NCI-H2227 (cell line): ENCODE measurements around the gene APBB1.

ENCODE experiments used
- DNase-seq: peaks from one replicate; lab custom pipeline; 2025; ENCODE audit not compliant: unreplicated experiment; lab: John Stamatoyannopoulos, UW

Gene APBB1

GRCh38 chr11:6353367-6353987 is 65.4 kb downstream of the APBB1 start:
- DNase-seq = peak; percentile 76

DNA sequence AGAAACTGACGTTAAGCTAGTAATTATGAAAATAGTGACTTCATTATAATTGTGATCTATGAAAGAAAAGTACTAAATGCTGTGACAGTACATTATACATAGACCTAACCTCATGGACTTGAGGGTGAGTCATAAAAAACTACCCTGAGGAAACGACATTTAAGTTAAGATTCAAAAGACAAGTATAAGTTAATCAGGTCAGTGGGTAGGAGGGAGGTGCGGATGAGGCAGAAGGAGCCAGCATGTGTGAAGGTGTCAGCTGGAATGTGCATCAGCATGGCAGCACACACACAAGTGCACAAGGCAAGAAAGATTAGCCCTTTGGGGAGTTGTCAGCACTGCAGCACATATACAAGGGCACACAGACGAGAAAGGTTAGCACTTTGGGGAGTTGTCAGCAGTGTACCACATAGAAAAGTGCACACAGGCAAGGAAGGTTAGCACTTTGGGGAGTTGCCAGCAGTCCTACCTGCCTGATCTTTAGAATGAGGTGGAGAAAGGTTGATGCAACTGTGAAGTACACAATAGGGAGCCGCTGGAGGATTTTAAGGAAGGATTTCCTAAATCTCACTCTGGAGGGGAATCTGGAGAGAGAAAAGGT is 67.0 kb downstream of the APBB1 start:
- DNase-seq = no peak

DNA sequence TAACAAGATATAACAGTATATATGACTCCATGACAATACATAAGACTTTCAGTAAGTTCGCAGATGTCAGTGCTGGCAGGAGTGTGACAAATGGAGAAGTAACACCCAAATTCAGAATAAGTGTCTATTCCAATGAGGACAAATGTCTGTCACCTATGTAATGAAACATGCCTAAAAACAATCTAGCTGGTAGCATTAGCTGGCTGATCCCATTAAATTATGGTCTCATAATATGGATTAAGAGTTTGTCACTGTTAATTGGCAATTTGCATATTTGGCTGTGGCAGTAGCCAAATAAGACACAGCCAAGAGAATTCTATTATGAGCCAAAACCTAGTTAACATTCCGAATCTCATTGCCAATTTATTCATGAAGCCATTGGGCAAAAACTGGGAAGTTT is 68.4 kb downstream of the APBB1 start:
- no peak for DNase-seq

DNA sequence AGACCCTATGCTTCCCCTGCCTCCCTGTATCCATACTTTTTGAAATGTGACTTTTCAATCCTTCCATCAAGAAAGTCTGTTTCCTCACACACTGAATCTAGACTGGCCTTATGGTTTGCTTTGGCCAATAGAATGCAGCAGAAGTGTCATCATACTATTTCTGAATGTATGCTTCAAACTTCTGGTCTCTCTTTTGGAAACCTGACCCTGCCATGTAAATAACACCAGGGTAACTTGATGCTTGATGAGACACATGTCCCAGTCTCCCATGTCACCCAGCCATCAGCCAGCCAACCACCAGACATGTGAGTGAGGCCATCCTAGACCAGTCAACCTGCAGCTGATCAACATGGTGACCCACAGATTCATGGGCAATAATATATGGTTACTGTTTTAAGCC is 68.9 kb downstream of the APBB1 start:
- DNase-seq = no peak

- DNase-seq = no peak
Measured at GRCh38 chr11:6345366-6345765, 73.5 kb downstream of the APBB1 start.
